Activated CD4-positive, CD25-positive, alpha-beta regulatory T cell (primary cell): ENCODE results near the gene LRWD1.

Experiments
- DNase-seq, 4 experiments: peaks; one replicate each; lab custom pipeline; 2025; lab: John Stamatoyannopoulos, UW

Gene LRWD1

GRCh38 chr7:102464577-102465280, at the start of gene LRWD1, which contains the start of gene ALKBH4:
LRWD1 (plus strand) TSS chr7:102464984; CDS start chr7:102465081, 97 bp downstream.
ALKBH4 (minus strand) TSS chr7:102464863; CDS start chr7:102464836, 27 bp downstream.
- peak; percentile 89 to 95 (median 91) for DNase-seq

GRCh38 chr7:102415685-102416225, 49.0 kb upstream of the LRWD1 start:
- peak in 3 of 4 experiments; percentile 17 to 48 (median 31) for DNase-seq

- no peak for DNase-seq
These were observed 48.4 kb upstream of the LRWD1 start for GRCh38 chr7:102416406-102416805.

- no peak for DNase-seq
These were observed 47.7 kb upstream of the LRWD1 start for GRCh38 chr7:102417105-102417504.

- DNase-seq = no peak
These were observed 46.2 kb upstream of the LRWD1 start for GRCh38 chr7:102418592-102418991.

- no peak for DNase-seq
These were observed 43.0 kb upstream of the LRWD1 start for GRCh38 chr7:102421706-102422240.

GRCh38 chr7:102424129-102424551, 40.6 kb upstream of the LRWD1 start:
- no peak for DNase-seq

- DNase-seq = no peak
These were observed 40.0 kb upstream of the LRWD1 start for GRCh38 chr7:102424787-102425218.

GRCh38 chr7:102425639-102426267, 39.0 kb upstream of the LRWD1 start:
- DNase-seq = peak; percentile 40 to 62 (median 56)

- peak; percentile 31 to 60 (median 36) for DNase-seq
These were observed 38.3 kb upstream of the LRWD1 start for GRCh38 chr7:102426268-102427018.

- no peak for DNase-seq
These were observed 37.8 kb upstream of the LRWD1 start for GRCh38 chr7:102427019-102427405.

GRCh38 chr7:102429141-102429899, 35.5 kb upstream of the LRWD1 start:
- DNase-seq = no peak

GRCh38 chr7:102431617-102432298, 33.0 kb upstream of the LRWD1 start:
- peak in 1 of 4 experiments; percentile 10 for DNase-seq

GRCh38 chr7:102432442-102433218, 32.2 kb upstream of the LRWD1 start:
- no peak for DNase-seq

GRCh38 chr7:102433219-102434038, 31.4 kb upstream of the LRWD1 start, which contains the start of gene ORAI2:
ORAI2 (plus strand) TSS chr7:102433575; CDS start chr7:102438957, 5,382 bp downstream.
- DNase-seq = peak; percentile 69 to 79 (median 76)

GRCh38 chr7:102434039-102434486, 30.7 kb upstream of the LRWD1 start:
- DNase-seq = no peak

GRCh38 chr7:102436118-102436517, 28.7 kb upstream of the LRWD1 start:
- DNase-seq = no peak

GRCh38 chr7:102439963-102440795, 24.6 kb upstream of the LRWD1 start:
- no peak for DNase-seq
